ENCODE results near the gene MED16. TPM values are rescaled to one million over a fixed set of nuclear protein-coding genes. Genes with fewer than 3 reads are reported as not detected.

Gene MED16
- total and polyA plus RNA-seq, 2 of the 13 experiments (the other 11 are each of a cell fraction or from before 2014, with no cell fraction given): 13.3 to 14.8 TPM

GRCh38 chr19:925526-926322, 32.7 kb upstream of the MED16 start, which contains the start of gene ARID3A (continued):
- TF ChIP-seq ZBTB43 (CRISPR knock-in tag; conservative IDR thresholded peaks at IDR 0.05) (no peak), ZNF24 (IDR thresholded peaks at IDR 0.05) (no peak), MAF1 (CRISPR knock-in tag; IDR thresholded peaks at IDR 0.05; ENCODE audit: borderline replicate concordance) (no peak), KIAA2018 (CRISPR knock-in tag; IDR thresholded peaks at IDR 0.05; ENCODE audit: borderline replicate concordance) (no peak), REL (CRISPR knock-in tag; conservative IDR thresholded peaks at IDR 0.05) (0 out of 2 replicates have a peak, but pooled peaks have one; percentile 30), PLSCR1 (CRISPR knock-in tag; IDR thresholded peaks at IDR 0.05; ENCODE audit: borderline replicate concordance) (no peak), ZNF264 (CRISPR knock-in tag; IDR thresholded peaks at IDR 0.05) (no peak), XRCC5 (optimal IDR thresholded peaks at IDR 0.05; ENCODE audit: low read length) (peak; percentile 1), SRSF9 (IDR thresholded peaks at IDR 0.05; ENCODE audit: borderline replicate concordance, insufficient read depth, low read depth, low read length, poor library complexity, severe bottlenecking) (no peak), SMAD1 (CRISPR knock-in tag; IDR thresholded peaks at IDR 0.05; ENCODE audit: borderline replicate concordance, low read depth) (no peak), SYNCRIP (IDR thresholded peaks at IDR 0.05; ENCODE audit: insufficient read depth, low read depth, low read length) (no peak), ZNF33B (CRISPR knock-in tag; IDR thresholded peaks at IDR 0.05) (no peak), ZKSCAN5 (CRISPR knock-in tag; IDR thresholded peaks at IDR 0.05) (no peak), NFKB2 (CRISPR knock-in tag; IDR thresholded peaks at IDR 0.05; ENCODE audit: borderline replicate concordance) (no peak), ZNF674 (CRISPR knock-in tag; IDR thresholded peaks at IDR 0.05; ENCODE audit: low read depth) (no peak), ZNF430 (CRISPR knock-in tag; IDR thresholded peaks at IDR 0.05) (no peak), NFKBIZ (CRISPR knock-in tag; IDR thresholded peaks at IDR 0.05) (no peak), TEAD2 (CRISPR knock-in tag; IDR thresholded peaks at IDR 0.05) (no peak), GPN1 (CRISPR knock-in tag; IDR thresholded peaks at IDR 0.05; ENCODE audit: borderline replicate concordance) (no peak), KAT7 (CRISPR knock-in tag; IDR thresholded peaks at IDR 0.05; ENCODE audit: borderline replicate concordance) (no peak)
